ENCODE measurements around the gene CDK17.

CDK17 gene

DNA sequence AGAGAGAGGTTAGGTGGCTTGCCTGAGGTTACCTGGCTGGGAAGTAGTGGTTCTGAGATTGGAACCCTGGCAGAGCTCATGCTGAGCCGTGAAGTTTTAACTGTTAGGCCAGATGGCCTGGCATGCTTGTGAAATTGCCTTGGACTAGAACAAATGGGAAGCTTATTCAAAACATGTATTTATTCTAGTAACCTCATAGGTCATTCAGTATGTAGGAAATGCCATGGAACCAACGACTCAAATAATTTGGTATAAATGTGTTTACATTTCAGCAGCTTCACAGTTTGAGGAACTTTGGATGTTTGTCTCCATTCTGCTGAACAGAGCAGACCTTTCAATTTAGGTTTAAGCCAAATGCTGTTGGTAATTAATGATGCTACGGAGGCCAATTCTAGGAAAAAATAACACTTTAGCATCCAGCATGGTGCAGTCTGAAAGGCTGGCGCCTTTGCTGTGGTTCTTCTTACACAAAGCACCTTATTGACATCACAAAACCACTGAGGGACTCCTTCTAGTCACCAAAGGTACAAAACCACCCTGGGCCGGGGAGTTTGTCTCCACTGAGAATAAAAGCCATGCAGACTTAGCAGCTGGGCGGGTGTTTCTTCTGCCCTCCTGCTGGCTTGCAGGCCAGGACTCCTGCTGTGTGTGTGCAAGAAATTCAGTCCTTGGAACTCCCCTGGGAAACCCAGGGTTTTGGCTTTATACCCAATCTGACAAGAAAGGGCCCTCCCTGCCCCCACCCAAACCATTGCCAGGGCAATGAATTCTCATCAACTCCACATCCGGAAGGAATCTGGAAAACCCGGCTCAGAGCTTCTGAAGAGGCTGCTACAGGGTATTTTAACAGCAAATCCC lies 141.9 kb downstream of the CDK17 start:
- no peak for FAIRE-seq

DNA sequence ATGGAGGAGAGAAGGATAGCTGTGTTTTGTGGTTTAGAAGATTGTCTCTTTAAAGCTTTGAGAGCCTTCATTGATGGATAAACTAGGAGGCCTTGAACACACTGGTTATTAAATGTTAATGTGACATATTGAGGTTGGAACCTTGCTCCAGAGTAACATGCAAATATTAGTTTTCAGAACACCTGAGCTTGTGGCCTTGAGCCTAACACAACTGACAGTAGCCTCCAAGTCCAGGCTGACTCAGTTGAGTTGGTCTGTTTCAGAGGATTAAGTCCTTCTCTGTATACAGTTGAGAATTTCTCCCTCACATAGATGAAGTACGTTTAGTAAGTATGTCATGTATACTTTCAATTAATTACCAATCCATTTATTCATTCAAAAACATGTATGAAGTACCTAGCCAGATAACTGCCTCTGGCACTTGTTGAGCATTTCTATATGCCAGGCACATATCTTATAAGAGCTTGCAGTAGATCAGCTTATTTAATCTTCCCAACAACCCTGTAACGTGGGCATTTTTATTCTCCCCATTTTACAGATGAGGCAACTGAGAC lies 142.6 kb downstream of the CDK17 start:
- FAIRE-seq: no peak

DNA sequence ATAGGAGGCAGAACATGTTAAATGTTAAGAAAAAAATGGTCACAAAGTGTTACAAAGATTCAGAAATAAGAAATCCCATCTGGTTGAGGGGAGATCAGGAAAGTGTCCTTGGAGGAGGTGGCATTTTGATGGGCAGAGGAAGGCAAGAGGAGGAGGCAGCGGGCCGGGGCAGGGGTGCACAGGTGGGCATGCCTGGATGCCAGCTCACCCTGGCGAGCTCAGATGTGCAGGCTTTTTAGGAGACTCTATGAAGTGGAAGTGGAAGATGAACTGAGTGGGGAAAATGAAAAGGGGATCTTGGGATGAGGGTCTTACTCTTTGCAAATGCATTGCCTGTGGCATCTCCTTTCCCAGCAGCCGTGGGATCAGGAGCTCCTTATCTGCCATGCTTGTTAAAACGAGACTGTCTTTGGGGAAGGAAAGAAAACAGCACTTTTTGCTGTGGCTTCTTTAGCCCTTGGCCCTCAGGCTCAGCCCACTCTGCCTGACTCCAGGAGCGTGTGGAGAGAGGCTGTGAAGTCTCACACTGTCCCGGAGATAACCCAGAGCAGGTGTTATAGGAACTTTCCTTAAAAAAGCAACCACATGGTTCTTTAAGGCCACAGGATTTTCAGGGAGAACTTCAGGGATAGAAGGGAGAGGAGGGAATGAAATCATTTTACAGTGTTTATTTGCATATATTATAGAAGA lies 143.4 kb downstream of the CDK17 start:
- FAIRE-seq: no peak

DNA sequence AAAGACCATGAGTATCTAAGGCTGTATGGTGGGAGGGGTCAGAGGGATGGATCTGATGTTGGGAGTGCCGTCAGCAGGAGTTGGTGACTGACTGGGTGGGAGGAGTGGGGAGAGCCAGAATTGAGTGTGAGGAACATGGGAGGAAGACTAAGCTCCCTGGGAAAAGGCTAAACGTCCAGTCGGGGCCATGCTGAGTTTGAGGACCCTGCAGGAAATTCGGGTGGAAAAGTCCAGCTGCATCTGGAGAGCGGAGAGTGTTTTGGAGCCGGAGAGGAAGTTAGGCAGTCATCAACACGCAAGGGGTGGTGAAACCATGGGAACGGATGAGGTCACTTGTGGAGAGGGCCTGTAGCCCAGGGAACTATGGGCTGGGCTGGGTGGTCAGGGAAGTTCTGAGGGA lies 145.2 kb downstream of the CDK17 start:
- no peak for FAIRE-seq

DNA sequence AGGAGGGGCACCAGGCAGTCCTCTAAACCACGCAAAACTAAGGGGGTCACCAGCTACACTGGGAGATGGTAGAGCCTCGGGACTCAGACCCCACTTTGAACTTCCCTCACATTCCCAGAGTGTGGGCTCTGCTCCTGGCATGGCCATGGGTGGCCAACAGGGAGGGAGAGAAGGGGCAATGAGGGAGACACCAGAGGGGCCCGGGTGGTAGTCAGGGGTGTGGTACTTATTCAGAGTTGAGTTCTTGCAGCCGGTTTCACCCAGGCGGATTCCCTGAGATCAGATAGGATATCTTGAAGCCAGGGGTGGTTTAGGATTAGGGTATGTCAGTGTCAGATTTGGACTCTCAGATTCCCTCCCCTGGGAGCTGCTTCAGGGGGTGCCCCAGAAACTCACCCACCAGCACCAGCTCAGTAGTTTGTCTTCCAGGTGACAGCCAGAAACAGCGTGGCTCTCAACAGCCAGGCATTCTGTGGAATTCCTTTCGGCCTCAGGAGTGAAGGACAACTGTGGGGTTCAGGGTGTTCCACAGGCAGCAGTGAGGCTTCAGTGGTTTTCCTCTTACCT lies 150.0 kb downstream of the CDK17 start:
- no peak for FAIRE-seq

DNA sequence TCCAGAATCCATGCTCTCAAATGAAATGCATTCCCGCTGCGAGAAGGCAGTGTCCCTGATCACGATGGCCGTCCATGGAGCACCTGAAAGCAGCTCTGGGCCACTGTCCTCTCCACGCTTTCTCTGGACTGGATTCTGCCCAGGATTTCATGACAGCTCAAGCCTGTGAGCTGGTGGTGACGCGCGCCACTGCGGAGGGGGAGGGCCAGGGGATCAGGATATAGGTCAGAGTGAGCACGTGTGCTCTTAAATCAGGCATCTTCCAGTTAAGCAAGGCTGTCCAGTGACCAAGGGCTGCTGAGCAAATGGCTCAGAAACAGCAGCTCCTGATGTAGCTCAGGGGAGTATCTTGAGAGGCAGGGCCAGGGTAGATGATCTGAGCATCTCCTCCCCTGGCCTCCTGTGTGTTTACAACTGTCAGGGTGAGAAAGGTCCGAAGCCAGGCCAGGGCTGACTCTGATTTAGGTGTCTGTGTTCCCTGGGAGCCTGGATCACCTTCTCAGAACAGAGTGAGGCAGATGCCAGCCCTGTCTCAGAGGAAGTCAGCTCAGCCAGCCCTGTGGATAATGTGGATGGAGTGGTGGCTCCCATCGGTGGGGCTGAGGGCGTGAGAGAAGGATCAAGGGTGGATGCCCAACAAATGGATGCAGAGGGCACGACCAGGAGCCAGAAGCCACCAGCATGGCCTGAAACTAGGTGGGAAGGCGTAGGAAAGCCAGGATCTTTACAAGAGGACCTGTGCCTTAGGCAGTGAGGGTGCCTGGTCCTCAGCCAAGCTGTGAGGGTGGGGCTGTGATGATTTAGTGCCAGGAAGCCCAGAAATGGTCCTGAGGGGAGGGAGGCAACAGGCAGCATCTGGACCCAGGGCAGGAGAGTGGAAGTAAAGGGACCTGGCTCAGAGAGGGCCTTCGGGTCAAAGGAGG lies 150.8 kb downstream of the CDK17 start:
- FAIRE-seq: no peak

DNA sequence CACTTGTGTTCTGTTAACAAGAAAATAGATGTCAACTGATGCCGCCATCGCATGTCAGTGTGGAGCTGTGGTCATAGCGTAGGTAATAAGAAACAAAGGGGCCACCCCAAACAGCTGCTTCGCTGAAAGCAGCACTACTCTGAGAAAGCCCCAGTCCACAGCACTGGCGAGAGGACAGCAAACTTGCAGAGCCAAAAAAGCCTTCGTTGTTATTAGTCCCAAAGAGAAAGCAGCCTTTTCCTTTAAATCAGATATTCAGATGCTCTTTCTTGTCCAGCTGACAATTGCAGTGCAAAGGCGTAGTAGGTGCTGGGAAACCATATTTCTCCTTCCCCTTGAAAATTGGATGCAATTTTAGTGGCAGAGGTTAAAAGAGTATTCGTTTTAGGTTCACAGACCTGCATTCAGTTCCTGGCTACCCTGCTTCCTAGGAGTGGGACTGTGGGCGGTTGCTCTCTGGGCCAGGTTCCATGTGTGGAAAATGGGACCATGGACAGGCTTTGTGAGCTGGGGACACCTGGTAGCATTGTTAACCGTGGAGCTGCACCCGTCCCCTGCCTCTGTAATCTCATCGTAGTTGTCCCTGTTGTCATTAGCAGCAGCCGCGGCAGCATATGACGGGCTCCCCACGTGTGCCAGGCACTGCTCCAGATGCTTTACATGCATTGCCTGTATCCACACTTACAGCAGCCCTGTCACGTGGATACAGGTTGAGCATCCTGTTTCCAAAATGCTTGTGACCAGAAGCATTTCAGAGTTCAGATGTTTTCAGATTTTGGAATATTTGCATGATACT lies 151.9 kb downstream of the CDK17 start:
- no peak for FAIRE-seq

DNA sequence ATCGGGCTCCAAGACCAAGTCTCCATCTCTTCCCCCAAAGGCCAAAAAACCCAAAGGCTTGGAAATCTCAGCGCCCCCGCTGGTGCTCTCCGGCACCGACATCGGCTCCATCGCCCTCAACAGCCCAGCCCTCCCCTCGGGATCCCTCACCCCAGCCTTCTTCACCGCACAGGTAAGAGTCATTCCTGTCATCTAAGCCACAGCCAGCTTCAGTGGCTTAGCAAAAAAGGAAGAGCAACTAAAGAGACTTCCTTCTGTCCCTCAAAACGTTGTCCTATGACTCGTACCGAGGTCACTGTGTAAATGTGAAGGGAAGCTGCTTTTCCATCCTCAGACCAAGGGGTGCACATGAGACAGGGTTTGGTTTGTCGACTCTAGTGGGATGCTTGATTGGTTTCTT lies 152.7 kb downstream of the CDK17 start:
- no peak for FAIRE-seq

DNA sequence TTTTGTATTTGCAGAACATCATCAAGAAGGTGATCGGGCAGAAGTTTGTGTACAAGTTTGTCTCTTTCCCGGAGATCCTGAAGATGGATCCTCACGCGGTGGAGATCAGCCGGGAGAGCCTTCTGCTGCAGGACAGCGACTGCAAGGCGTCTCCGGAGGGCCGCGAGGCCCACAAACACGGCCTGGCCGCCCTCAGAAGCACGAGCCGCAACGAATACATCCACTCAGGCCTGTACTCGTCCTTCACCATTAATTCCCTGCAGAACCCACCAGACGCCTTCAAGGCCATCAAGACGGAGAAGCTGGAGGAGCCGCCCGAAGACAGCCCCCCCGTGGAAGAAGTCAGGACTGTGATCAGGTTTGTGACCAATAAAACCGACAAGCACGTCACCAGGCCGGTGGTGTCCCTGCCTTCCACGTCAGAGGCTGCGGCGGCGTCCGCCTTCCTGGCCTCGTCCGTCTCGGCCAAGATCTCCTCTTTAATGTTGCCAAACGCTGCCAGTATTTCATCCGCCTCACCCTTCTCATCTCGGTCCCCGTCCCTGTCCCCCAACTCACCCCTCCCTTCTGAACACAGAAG lies 153.2 kb downstream of the CDK17 start:
- no peak for FAIRE-seq

DNA sequence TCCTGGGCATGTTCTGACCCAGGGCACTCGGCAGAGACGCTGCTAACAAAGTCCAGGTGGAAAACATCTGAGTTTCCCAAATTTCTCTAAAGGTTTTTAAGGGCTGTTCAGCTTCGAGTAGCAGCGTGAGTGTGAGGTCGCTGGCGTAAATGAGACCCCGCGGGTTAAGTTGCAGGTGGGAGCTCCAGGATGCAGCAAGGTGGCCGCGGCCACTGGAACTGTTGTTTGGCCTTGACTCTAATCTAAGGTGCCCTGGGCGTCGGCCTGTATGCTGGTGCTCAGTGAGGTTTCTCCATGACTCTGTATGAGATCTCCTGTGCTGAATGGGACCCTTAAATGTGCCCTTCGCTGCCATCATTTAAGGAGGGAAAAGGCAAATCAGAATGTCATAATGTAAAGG lies 155.4 kb downstream of the CDK17 start:
- FAIRE-seq: no peak

DNA sequence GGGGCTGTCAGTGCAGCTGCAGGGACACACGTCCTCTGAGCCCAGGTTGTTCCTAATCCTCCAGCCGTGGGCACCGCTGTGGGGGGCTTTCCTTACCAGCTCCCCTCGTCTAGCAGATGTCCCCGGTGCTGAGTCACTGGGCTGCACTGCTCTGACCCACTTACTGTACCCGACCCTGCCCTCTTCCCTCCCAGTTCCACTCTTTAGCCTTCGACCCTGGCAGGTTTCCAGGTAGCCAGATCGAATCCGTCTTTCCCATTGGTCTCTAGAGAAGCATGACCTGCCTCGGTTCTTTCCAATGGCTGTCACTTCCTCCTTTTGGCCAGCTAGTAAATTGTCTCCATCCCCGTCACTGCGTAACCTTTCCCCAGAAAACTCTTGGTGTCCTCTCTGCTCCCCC lies 157.6 kb downstream of the CDK17 start:
- no peak for FAIRE-seq

DNA sequence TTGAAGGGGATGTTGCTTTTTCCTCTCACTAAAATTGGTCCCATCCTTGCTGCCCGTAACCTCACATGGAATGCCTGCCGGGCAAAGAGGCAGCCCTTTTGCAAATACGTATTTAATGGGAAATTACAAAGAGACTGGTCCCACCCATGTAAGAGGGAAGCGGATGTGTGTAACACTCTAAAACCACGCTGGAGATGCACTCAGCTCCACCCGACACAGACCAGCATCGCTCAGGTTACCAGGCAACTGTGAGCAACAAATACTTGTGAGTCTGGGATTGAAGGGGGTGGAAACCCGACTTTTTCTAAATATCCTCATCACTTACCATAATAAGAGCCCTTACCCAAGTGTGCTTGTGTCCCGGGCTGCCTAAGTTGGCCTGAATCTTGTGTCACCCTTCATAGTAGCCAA lies 158.4 kb downstream of the CDK17 start:
- FAIRE-seq: no peak

DNA sequence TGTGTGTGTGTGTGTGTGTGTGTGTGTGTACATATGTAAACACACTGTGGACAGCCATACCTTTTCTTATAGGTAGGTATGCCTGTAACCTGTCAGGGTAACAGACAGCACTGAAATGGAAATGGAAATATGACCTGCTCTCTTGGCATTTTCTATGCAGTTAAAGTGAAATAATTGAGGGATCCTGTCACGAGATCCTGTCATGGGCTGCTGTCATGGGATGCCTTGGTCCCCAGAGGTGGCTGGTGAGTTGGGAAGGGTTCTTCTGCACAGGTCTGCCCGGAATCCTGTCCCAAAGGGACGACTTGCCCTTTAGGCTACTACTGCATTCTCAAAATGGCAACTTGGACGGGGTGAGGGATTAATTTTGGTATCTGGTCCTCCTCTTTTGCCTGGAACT lies 158.8 kb downstream of the CDK17 start:
- no peak for FAIRE-seq

DNA sequence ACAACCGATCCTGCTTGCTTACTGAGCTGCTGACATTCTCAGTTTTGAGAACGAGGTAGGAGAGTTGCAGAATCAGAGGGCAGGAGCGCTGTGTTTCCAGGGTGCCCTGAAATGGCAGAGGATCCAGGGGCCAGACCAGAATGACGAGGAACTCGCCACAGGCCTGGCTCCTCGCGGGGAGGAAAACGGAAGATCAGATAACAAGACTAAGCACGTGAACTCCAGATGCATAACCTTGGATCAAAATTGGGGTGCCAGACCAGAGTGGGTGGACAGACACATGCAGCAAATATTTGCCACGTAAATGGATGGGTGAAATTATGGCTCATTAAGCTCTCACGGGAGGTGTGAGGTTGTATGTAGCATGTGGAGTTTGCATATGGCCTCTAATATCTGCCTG lies 159.6 kb downstream of the CDK17 start:
- FAIRE-seq: no peak

DNA sequence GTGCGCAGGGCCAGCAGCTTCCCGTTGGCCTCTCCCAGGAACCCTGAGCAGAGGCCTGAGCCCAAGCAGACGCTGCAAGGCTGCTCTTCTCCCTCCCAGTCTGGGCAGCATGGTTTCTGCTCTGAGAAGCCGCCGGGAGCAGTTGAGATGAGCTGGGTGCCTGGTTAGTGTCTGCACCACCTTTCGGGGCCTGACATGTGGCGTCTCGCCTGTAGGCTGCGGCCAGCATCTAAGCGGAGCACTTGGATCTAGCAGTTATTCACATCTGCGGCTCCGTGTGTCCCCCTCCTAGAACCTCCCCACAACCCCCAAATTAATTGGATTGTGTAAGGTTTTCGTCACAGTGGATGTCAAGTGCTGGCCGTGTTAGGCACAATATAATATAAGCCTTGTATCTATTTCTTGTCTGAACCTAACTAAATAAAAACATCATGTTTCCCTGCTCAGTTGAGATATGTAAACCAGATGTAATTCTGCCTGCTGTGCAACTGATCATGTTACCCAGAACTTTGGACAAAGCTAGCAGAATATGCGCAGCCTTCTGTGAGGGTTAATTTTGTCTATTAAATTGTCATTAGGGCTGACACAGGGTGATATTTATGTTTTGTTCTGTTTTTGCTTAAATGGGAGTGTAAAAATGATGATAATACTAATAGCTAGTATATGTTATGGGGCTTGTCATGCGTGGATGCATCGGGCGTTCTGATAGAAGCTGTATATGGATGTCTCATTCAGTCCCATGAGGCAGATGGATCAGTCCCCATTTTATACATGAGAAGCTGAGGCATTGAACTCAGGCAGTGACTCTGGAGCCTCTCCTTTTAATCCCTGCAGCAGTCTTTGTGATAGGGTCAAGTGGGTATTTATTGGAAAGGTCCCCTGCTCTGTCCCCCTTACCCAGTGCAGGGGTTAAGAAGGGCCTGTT lies 160.3 kb downstream of the CDK17 start:
- FAIRE-seq: no peak

DNA sequence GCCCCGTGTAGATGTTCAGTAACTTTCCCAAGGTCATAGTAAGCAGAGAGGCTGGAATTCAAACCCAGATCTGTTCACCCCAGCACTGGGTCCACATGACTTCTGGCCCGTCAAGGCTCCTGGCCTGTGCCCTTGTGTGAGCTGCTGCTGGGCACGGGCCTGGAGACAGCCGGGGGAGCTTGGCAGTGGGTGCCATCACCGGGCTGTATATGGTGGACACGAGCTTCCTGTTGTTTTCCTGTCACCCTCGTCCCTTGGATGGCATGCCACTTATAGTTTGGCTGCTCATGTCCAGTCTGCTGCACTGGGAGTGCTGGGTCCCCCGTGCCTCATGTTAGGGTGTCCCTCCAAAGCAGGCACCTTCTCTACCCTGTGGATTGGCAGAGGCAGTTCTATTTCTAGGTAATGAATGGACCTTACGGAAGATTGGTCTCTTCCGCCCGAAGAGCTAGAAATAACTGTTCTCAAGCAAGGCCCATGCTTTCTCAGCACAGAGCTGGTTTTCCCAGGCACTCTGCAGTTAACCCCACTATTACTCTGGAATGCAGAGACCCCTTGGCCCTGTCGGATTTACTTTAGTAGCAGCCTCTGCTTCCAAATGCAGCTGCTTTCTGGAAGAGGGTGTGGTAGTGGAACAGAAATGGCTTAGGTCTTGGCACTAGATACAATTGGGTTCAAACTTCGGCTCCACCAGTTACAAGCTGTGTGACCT lies 161.7 kb downstream of the CDK17 start:
- FAIRE-seq: no peak

DNA sequence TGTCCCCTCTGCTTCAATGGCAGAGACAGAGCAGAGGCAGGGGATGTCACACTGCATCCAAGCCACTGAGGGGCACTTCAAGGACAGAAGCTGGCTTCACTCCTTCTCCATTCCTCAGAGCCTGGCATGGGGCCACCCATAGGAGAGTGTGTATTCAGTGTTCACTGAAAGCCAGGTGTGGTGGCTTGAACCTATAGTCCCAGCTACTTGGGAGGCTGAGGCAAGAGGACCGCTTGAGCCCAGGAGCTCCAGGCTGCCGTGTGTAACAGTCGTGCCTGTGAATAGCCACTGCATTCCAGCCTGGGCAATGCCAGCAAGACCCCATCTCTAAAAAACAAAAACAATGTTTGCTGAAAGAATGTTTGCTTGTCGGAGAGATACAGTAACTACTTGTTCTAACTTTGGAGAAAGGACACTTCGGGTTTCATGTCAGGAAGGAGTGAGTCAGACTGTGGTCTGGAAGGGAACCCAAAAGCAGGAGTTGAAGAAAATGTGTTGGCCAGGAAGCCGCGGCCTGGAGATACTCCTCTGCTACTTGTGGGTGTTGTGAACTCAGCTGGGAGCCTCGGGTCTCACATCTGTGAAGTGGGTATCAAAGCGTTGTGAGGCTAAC lies 162.7 kb downstream of the CDK17 start:
- FAIRE-seq: no peak

DNA sequence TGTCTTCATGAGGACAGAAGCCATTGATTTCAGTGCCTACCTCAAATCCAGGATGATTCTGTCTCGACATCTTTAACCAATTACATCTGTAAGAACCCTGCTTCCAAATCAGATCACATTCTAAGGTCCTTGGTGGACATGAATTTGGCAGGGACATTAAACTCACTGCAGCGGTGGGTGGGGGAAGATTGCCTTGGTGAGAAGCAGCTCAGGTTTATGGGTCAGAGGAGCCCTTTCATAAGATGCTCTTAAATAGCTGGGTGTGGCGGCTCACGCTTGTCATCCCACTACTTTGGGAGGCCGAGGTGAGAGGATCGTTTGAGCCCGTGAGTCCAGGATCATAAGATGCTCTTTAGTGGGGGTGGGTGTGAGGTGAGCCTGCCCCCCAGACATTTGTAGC lies 163.2 kb downstream of the CDK17 start:
- no peak for FAIRE-seq

DNA sequence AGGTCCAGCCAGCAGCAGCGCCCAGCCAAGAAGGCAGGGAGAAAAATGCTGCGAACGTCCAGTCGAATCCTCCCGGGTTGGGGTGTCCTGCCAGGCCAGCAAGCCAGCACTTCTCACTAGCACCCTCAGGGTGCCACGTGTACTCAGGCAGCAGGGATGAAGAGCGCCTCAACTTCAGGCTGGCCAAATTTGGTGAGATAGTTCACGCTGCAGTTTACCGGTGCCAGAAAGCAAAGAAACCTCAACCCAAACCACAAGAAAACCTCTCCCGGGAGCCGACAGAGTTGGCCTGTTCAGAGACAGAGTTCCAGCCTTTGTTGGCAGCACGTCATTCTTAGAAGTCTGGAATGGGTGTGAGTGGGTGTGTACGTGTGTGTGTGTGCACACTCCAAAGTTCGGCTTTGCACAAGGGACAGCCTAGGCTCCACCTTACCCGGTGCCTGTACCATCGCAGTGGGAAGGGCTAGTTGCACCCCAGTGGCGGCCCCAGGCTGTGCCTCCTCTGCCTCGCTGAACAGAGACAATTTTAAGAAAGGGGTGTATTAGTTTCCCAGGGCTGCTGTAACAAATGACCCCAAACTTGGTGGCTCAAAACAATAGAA lies 163.9 kb downstream of the CDK17 start:
- FAIRE-seq: no peak

All from colon (tissue), 2 donors.